Natural killer cell (primary cell): ENCODE data around the gene FAM9B. TPM values are rescaled to one million over a fixed set of nuclear protein-coding genes. Genes with fewer than 3 reads are reported as not detected.

Source experiments
- ATAC-seq, 3 donors: fragments of 150-1000 bp in 2 of 3; fragments of 200-7000 bp in 1 of 3; cut with Tn5 transposase; 1 replicate in 1 of 3; 2 replicates in 2 of 3; pipeline ENCODE4 v1.10.0; 2021; ENCODE audit warnings: mild to moderate bottlenecking in 2 of 3, moderate library complexity in 2 of 3
- DNase-seq, 2 donors: peaks; one replicate each; pipeline versions ENCODE4 v3.0.0 to v3.0.0-alpha.2; 2013 to 2021; ENCODE audit warnings: mixed read lengths in 1 of 2
- H3K27ac ChIP-seq: one replicate; pipeline ENCODE4 v1.5.1; 2013; ENCODE audit warnings: mild to moderate bottlenecking, low read length
- H3K27me3 ChIP-seq: one replicate; pipeline ENCODE4 v1.6.1; 2013; ENCODE audit warnings: low read length; ENCODE audit not compliant: control insufficient read depth, insufficient read depth
- H3K36me3 ChIP-seq: one replicate; pipeline ENCODE4 v1.6.1; 2013; ENCODE audit warnings: low read length; ENCODE audit not compliant: control insufficient read depth, insufficient read depth
- H3K4me1 ChIP-seq: one replicate; pipeline ENCODE4 v1.6.1; 2013; ENCODE audit warnings: low read length; ENCODE audit not compliant: control insufficient read depth, insufficient read depth
- H3K4me3 ChIP-seq: one replicate; pipeline ENCODE4 v1.5.1; 2013; ENCODE audit warnings: low read length
- H3K9me3 ChIP-seq: one replicate; pipeline ENCODE4 v1.6.1; 2013; ENCODE audit warnings: low read length; ENCODE audit not compliant: control insufficient read depth, insufficient read depth
- H3K27ac Mint-ChIP-seq, 2 donors: one replicate each; pipeline ENCODE4 v1.8.0; 2022; ENCODE audit warnings: mild to moderate bottlenecking in 2 of 2, mixed read lengths in 2 of 2, moderate library complexity in 1 of 2
- H3K27me3 Mint-ChIP-seq, 2 donors: one replicate each; pipeline ENCODE4 v1.8.0; 2022; ENCODE audit warnings: low read depth in 2 of 2, mixed read lengths in 2 of 2
- H3K36me3 Mint-ChIP-seq: one replicate; pipeline ENCODE4 v1.8.0; 2022; ENCODE audit warnings: mixed read lengths
- H3K4me1 Mint-ChIP-seq, 2 donors: one replicate each; pipeline ENCODE4 v1.8.0; 2022; ENCODE audit warnings: mixed read lengths in 2 of 2
- H3K4me3 Mint-ChIP-seq: one replicate; pipeline ENCODE4 v1.8.0; 2022; ENCODE audit warnings: mild to moderate bottlenecking, moderate library complexity, mixed read lengths
- H3K9me3 Mint-ChIP-seq, 2 donors: one replicate each; pipeline ENCODE4 v1.8.0; 2022; ENCODE audit warnings: mixed read lengths in 2 of 2
- CTCF ChIP-seq: fragments of 200-600 bp; IDR thresholded peaks from one replicate; pipeline ENCODE4 v1.8.0; 2022; ENCODE audit warnings: antibody characterized with exemption
- WGBS: methylation state at CpG from one replicate; pipeline ENCODE4 v1.1.7; 2013; ENCODE audit warnings: missing lambda C conversion rate; ENCODE audit not compliant: insufficient coverage; 5-methylcytosine and 5-hydroxymethylcytosine counted together
- intact Hi-C: fragments of 100-400 bp; cut with micrococcal nuclease; formaldehyde crosslinking; loops from one replicate; pipeline ENCODE4 v1.14.2; 2022
- total RNA-seq, 4 donors: library from RNA; stranded (reverse); fragments of 120-200 nt in 1 of 4; gene quantifications; one replicate each; pipeline versions ENCODE4 v1.2.3 to v1.2.4, GENCODE V29; 2013 to 2022

FAM9B gene
- total RNA-seq, 3 donors from 2014 or later (not counting 1 experiment from before 2014, with no cell fraction given) = 0.35 to 1.1 (median 0.42) TPM

- TF ChIP-seq CTCF = no peak
- intact Hi-C loops = no loop called here
- Histone ChIP-seq H3K36me3 (no peaks in the 10 kb centered on the region), H3K27me3 (no peaks in the 10 kb centered on the region), H3K27ac (no peak overlapping the region), H3K4me3 (no peak overlapping the region), H3K9me3 (no peaks in the 10 kb centered on the region), H3K4me1 (peaks cover 8% of the 10 kb centered on the region)
- DNase-seq (peak in 1 of 2 donors; percentile 29), ATAC-seq (no peak)
- 89% methylated on average over 4 of the region's 4 CpGs for WGBS
- H3K27ac Mint-ChIP-seq = no peak overlapping the region
- H3K9me3 Mint-ChIP-seq = no peaks in the 10 kb centered on the region
- H3K4me3 Mint-ChIP-seq = no peak overlapping the region
- no peaks in the 10 kb centered on the region for H3K4me1 Mint-ChIP-seq
- H3K36me3 Mint-ChIP-seq = no peaks in the 10 kb centered on the region
- H3K27me3 Mint-ChIP-seq = peaks cover 3 to 17% of the 10 kb centered on the region in 2 donors
These were observed 45.5 kb downstream of the FAM9B start for GRCh38 chrX:8988446-8988845.

GRCh38 chrX:8987672-8988250 lies 46.2 kb downstream of the FAM9B start:
- ATAC-seq = peak in 1 of 3 donors; percentile 57
- Histone ChIP-seq H3K27me3 (no peaks in the 10 kb centered on the region), H3K4me1 (peaks cover 8% of the 10 kb centered on the region), H3K36me3 (no peaks in the 10 kb centered on the region), H3K27ac (no peak overlapping the region), H3K4me3 (no peak overlapping the region), H3K9me3 (no peaks in the 10 kb centered on the region)
- no peak for TF ChIP-seq CTCF
- WGBS = 64% methylated on average over 6 of the region's 6 CpGs
- intact Hi-C loops = no loop called here
- Mint-ChIP-seq H3K27ac (no peak overlapping the region), H3K9me3 (no peaks in the 10 kb centered on the region), H3K4me1 (no peaks in the 10 kb centered on the region), H3K36me3 (no peaks in the 10 kb centered on the region), H3K27me3 (peaks cover 3 to 19% of the 10 kb centered on the region in 2 donors), H3K4me3 (no peak overlapping the region)
- DNase-seq = peak in 1 of 2 donors; percentile 77

- Histone ChIP-seq H3K27ac (no peak overlapping the region), H3K27me3 (no peaks in the 10 kb centered on the region), H3K4me1 (peaks cover 8% of the 10 kb centered on the region), H3K36me3 (no peaks in the 10 kb centered on the region), H3K4me3 (no peak overlapping the region), H3K9me3 (no peaks in the 10 kb centered on the region)
- TF ChIP-seq CTCF = no peak
- intact Hi-C loops = no loop called here
- H3K4me3 Mint-ChIP-seq = no peak overlapping the region
- ATAC-seq (no peak), DNase-seq (no peak)
- H3K27me3 Mint-ChIP-seq = peaks cover 10 to 43% of the 10 kb centered on the region in 2 donors
- 89% methylated on average over 1 of the region's 2 CpGs for whole genome bisulfite sequencing
- H3K27ac Mint-ChIP-seq = no peak overlapping the region
- H3K4me1 Mint-ChIP-seq = no peaks in the 10 kb centered on the region
- no peaks in the 10 kb centered on the region for H3K36me3 Mint-ChIP-seq
- H3K9me3 Mint-ChIP-seq = no peaks in the 10 kb centered on the region
These were observed 49.7 kb downstream of the FAM9B start for GRCh38 chrX:8984231-8984630.

GRCh38 chrX:8981723-8982122 lies 52.2 kb downstream of the FAM9B start:
- intact Hi-C loops = no loop called here
- no peaks in the 10 kb centered on the region for H3K9me3 ChIP-seq
- H3K4me1 ChIP-seq = no peaks in the 10 kb centered on the region
- 53% methylated on average over 2 of the region's 2 CpGs for WGBS
- no peaks in the 10 kb centered on the region for H3K27me3 ChIP-seq
- H3K36me3 ChIP-seq = no peaks in the 10 kb centered on the region
- Mint-ChIP-seq H3K4me3 (no peak overlapping the region), H3K4me1 (no peaks in the 10 kb centered on the region), H3K36me3 (no peaks in the 10 kb centered on the region), H3K9me3 (no peaks in the 10 kb centered on the region), H3K27me3 (peaks cover 12 to 56% of the 10 kb centered on the region in 2 donors), H3K27ac (no peak overlapping the region)
- ATAC-seq (no peak), DNase-seq (peak in 1 of 2 donors; percentile 32)
- no peak for TF ChIP-seq CTCF
- H3K27ac ChIP-seq = no peak overlapping the region
- H3K4me3 ChIP-seq = no peak overlapping the region
